ENCODE data around the gene NR1H4.

The NR1H4 gene

DNA sequence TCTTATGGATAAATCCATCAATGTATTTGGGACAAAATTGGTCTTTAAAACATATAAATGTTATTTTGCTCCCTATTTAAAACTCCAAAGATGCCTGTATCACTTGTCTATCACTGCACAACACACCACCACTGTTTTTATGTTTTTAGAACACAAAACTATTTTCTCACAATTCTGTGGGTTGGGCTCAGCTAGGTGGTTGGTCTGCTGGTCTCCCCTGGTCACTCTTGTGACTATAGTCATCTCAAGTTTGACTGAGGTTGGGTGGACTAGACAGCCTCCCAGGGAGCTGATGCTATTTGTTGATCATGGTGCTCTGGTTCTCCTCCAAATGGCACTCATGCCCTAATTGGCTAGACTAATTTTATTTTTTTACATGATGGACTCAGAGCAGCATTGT is 39.5 kb upstream of the NR1H4 start (continued):
- TF ChIP-seq ZNF404 (tag by site-specific recombination; IDR thresholded peaks at IDR 0.05) (no peak), ZNF114 (tag by site-specific recombination; IDR thresholded peaks at IDR 0.05) (no peak), KLF7 (tag by site-specific recombination; IDR thresholded peaks at IDR 0.05; ENCODE audit: borderline replicate concordance) (no peak), ZNF658 (tag by site-specific recombination; IDR thresholded peaks at IDR 0.05) (no peak), ZNF174 (tag by site-specific recombination; IDR thresholded peaks at IDR 0.05) (no peak), FEZF1 (tag by site-specific recombination; IDR thresholded peaks at IDR 0.05) (no peak), GLIS2 (tag by site-specific recombination; IDR thresholded peaks at IDR 0.05) (no peak), PRDM1 (tag by site-specific recombination; IDR thresholded peaks at IDR 0.05) (no peak)
- TF ChIP-seq, protein P1, sequence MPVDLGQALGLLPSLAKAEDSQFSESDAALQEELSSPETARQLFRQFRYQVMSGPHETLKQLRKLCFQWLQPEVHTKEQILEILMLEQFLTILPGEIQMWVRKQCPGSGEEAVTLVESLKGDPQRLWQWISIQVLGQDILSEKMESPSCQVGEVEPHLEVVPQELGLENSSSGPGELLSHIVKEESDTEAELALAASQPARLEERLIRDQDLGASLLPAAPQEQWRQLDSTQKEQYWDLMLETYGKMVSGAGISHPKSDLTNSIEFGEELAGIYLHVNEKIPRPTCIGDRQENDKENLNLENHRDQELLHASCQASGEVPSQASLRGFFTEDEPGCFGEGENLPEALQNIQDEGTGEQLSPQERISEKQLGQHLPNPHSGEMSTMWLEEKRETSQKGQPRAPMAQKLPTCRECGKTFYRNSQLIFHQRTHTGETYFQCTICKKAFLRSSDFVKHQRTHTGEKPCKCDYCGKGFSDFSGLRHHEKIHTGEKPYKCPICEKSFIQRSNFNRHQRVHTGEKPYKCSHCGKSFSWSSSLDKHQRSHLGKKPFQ (tag by site-specific recombination; IDR thresholded peaks at IDR 0.05) = no peak
- TF ChIP-seq, protein P2, sequence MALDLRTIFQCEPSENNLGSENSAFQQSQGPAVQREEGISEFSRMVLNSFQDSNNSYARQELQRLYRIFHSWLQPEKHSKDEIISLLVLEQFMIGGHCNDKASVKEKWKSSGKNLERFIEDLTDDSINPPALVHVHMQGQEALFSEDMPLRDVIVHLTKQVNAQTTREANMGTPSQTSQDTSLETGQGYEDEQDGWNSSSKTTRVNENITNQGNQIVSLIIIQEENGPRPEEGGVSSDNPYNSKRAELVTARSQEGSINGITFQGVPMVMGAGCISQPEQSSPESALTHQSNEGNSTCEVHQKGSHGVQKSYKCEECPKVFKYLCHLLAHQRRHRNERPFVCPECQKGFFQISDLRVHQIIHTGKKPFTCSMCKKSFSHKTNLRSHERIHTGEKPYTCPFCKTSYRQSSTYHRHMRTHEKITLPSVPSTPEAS (tag by site-specific recombination; IDR thresholded peaks at IDR 0.05) = no peak
- TF ChIP-seq, protein P3, sequence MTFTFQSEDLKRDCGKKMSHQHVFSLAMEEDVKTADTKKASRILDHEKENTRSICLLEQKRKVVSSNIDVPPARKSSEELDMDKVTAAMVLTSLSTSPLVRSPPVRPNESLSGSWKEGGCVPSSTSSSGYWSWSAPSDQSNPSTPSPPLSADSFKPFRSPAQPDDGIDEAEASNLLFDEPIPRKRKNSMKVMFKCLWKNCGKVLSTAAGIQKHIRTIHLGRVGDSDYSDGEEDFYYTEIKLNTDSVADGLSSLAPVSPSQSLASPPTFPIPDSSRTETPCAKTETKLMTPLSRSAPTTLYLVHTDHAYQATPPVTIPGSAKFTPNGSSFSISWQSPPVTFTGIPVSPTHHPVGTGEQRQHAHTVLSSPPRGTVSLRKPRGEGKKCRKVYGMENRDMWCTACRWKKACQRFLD (tag by site-specific recombination; IDR thresholded peaks at IDR 0.05) = no peak

DNA sequence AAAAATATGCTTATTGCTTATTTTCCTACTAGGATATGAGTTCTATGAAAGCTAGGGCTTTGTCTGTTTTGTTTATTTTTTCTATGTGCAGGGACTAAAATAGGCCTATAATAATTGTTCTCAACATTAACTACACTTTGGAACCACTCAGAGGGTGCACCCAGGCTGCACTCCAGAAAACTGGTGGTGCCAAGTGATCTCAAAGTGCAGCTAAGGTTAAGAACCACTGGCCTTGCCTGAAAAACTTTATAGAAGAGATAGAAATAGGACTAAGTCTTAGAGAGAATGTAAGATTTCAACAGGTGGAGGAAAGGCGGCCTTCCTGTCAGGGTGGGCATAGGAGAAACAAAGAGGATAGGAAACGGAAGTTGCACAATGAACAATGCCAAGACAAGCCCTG is 37.7 kb upstream of the NR1H4 start:
- Histone ChIP-seq H3K4me1 (ENCODE audit: control insufficient read depth, insufficient read depth, low read length) (no peaks in the 10 kb centered on the region), H3K4me3 (ENCODE audit: low read depth, low read length) (no peak overlapping the region), H3K27ac (ENCODE audit: extremely low read depth, low read depth, low read length) (no peak overlapping the region), H3K9me3 (ENCODE audit: control insufficient read depth, insufficient read depth, low read depth, low read length) (no peaks in the 10 kb centered on the region), H3K36me3 (ENCODE audit: control insufficient read depth in 2 of 2, insufficient read depth in 1 of 2, low read length in 2 of 2) (no peaks in the 10 kb centered on the region)
- ChIA-PET POLR2A (no interaction called here), CTCF (interaction anchor here (0.9 kb wide), 1 partner anchor 31 kb away, joined by 3 read pairs; no protein-coding TSS in a partner anchor)
- TF ChIP-seq SCRT2 (tag by site-specific recombination; IDR thresholded peaks at IDR 0.05) (peak; percentile 30; the same call in 1 of the 2 replicates), ZNF354C (tag by site-specific recombination; IDR thresholded peaks at IDR 0.05; ENCODE audit: borderline replicate concordance, low read depth) (no peak)
- TF ChIP-seq, protein P4, sequence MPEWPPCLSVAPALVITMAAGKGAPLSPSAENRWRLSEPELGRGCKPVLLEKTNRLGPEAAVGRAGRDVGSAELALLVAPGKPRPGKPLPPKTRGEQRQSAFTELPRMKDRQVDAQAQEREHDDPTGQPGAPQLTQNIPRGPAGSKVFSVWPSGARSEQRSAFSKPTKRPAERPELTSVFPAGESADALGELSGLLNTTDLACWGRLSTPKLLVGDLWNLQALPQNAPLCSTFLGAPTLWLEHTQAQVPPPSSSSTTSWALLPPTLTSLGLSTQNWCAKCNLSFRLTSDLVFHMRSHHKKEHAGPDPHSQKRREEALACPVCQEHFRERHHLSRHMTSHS (tag by site-specific recombination; IDR thresholded peaks at IDR 0.05) = no peak

DNA sequence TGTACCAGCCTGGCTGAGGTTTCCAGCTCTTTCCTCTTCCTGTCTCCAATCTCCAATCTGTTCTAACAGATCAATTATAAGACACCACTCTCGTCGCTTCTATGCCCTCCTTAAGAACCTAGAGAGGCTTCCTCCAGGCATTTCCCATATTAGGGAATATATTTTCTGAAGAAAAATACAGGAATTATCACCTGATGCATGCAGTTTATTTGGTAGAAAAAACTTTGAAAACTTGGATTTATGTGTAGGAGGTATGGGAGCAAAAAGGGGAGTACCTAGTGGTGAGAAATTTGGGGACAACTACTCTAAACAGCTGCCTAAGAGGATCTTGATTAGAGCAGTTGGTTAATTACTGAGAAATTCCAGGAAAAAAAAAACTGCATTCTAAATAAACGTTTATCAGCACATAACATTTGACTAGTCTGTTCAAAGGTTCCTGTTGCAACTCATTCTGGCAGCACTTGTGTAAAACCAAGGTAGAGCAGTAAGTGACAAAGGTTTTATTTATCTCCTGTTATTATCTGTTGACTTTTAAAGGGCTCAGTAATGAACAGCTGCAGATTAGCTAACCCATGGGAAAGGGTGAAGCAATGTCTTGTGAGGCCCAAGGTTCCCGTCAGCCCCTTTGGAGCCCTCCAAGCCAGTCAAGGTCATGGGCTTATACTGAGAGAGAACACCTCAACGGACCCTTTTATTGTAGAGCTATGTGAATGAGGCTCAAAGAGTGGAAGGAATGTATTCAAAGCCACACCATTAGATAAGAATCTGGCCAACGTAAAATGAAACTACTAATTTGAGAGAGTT is 36.4 kb upstream of the NR1H4 start:
- ChIA-PET CTCF (interaction anchor here (0.7 kb wide), 1 partner anchor 167 kb away, joined by 3 read pairs; no protein-coding TSS in a partner anchor), POLR2A (no interaction called here)
- H3K9me3 ChIP-seq (ENCODE audit: control insufficient read depth, insufficient read depth, low read depth, low read length) = no peaks in the 10 kb centered on the region
- TF ChIP-seq, protein P5, sequence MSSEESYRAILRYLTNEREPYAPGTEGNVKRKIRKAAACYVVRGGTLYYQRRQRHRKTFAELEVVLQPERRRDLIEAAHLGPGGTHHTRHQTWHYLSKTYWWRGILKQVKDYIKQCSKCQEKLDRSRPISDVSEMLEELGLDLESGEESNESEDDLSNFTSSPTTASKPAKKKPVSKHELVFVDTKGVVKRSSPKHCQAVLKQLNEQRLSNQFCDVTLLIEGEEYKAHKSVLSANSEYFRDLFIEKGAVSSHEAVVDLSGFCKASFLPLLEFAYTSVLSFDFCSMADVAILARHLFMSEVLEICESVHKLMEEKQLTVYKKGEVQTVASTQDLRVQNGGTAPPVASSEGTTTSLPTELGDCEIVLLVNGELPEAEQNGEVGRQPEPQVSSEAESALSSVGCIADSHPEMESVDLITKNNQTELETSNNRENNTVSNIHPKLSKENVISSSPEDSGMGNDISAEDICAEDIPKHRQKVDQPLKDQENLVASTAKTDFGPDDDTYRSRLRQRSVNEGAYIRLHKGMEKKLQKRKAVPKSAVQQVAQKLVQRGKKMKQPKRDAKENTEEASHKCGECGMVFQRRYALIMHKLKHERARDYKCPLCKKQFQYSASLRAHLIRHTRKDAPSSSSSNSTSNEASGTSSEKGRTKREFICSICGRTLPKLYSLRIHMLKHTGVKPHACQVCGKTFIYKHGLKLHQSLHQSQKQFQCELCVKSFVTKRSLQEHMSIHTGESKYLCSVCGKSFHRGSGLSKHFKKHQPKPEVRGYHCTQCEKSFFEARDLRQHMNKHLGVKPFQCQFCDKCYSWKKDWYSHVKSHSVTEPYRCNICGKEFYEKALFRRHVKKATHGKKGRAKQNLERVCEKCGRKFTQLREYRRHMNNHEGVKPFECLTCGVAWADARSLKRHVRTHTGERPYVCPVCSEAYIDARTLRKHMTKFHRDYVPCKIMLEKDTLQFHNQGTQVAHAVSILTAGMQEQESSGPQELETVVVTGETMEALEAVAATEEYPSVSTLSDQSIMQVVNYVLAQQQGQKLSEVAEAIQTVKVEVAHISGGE (tag by site-specific recombination; conservative IDR thresholded peaks at IDR 0.05; ENCODE audit: low read depth) = 0 out of 2 replicates have a peak, but pooled peaks have one; percentile 31
- no peak for TF ChIP-seq ZNF221 (tag by site-specific recombination; IDR thresholded peaks at IDR 0.05; ENCODE audit: borderline replicate concordance)
- H3K27ac ChIP-seq (ENCODE audit: extremely low read depth, low read depth, low read length) = no peak overlapping the region
- no peak overlapping the region for H3K4me3 ChIP-seq (ENCODE audit: low read depth, low read length)
- no peaks in the 10 kb centered on the region for H3K4me1 ChIP-seq (ENCODE audit: control insufficient read depth, insufficient read depth, low read length)
- H3K36me3 ChIP-seq (ENCODE audit: control insufficient read depth in 2 of 2, insufficient read depth in 1 of 2, low read length in 2 of 2) = no peaks in the 10 kb centered on the region

All from HEK293 (cell line).